ENCODE measurements around the gene SAG.

- TF ChIP-seq, protein P1, sequence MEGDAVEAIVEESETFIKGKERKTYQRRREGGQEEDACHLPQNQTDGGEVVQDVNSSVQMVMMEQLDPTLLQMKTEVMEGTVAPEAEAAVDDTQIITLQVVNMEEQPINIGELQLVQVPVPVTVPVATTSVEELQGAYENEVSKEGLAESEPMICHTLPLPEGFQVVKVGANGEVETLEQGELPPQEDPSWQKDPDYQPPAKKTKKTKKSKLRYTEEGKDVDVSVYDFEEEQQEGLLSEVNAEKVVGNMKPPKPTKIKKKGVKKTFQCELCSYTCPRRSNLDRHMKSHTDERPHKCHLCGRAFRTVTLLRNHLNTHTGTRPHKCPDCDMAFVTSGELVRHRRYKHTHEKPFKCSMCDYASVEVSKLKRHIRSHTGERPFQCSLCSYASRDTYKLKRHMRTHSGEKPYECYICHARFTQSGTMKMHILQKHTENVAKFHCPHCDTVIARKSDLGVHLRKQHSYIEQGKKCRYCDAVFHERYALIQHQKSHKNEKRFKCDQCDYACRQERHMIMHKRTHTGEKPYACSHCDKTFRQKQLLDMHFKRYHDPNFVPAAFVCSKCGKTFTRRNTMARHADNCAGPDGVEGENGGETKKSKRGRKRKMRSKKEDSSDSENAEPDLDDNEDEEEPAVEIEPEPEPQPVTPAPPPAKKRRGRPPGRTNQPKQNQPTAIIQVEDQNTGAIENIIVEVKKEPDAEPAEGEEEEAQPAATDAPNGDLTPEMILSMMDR (IDR thresholded peaks at IDR 0.05): no peak
- TF ChIP-seq POLR2AphosphoS5 (IDR thresholded peaks at IDR 0.05): no peak
- TF ChIP-seq POLR2A (IDR thresholded peaks at IDR 0.05): no peak
Measured at GRCh38 chr2:233356546-233357308, 49.1 kb downstream of the SAG start.

All from upper lobe of left lung (tissue), 4 donors.